Measurements from ENCODE around the gene OCA2.

The OCA2 gene

GRCh38 chr15:28044121-28044672 is 54.9 kb downstream of the OCA2 start:
- no peak overlapping the region for H3K4me3 ChIP-seq (ENCODE audit: low read depth, low read length)
- no peak for DNase-seq (ENCODE audit: low read depth, low spot score)
- no peak for TF ChIP-seq CTCF (IDR thresholded peaks at IDR 0.05; ENCODE audit: low read depth, low read length)
- in situ Hi-C loops (cut with HindIII; ENCODE audit: low sequenced_read_pairs): no loop called here

GRCh38 chr15:28043691-28044091 is 55.4 kb downstream of the OCA2 start:
- TF ChIP-seq CTCF (IDR thresholded peaks at IDR 0.05; ENCODE audit: low read depth, low read length): no peak
- no peak for DNase-seq (ENCODE audit: low read depth, low spot score)
- H3K4me3 ChIP-seq (ENCODE audit: low read depth, low read length): no peak overlapping the region
- in situ Hi-C loops (cut with HindIII; ENCODE audit: low sequenced_read_pairs): no loop called here

- no peak for TF ChIP-seq CTCF (IDR thresholded peaks at IDR 0.05; ENCODE audit: low read depth, low read length)
- in situ Hi-C loops (cut with HindIII; ENCODE audit: low sequenced_read_pairs): no loop called here
- H3K4me3 ChIP-seq (ENCODE audit: low read depth, low read length): no peak overlapping the region
- DNase-seq (ENCODE audit: low read depth, low spot score): no peak
These were observed 61.0 kb downstream of the OCA2 start for GRCh38 chr15:28037969-28038590.

- no peak for TF ChIP-seq CTCF (IDR thresholded peaks at IDR 0.05; ENCODE audit: low read depth, low read length)
- DNase-seq (ENCODE audit: low read depth, low spot score): no peak
- no peak overlapping the region for H3K4me3 ChIP-seq (ENCODE audit: low read depth, low read length)
- in situ Hi-C loops (cut with HindIII; ENCODE audit: low sequenced_read_pairs): no loop called here
These were observed 65.7 kb downstream of the OCA2 start for GRCh38 chr15:28033443-28033842.

- H3K4me3 ChIP-seq (ENCODE audit: low read depth, low read length): no peak overlapping the region
- in situ Hi-C loops (cut with HindIII; ENCODE audit: low sequenced_read_pairs): no loop called here
- no peak for DNase-seq (ENCODE audit: low read depth, low spot score)
- no peak for TF ChIP-seq CTCF (IDR thresholded peaks at IDR 0.05; ENCODE audit: low read depth, low read length)
These were observed 68.3 kb downstream of the OCA2 start for GRCh38 chr15:28030801-28031200.

- no peak for DNase-seq (ENCODE audit: low read depth, low spot score)
- no peak for TF ChIP-seq CTCF (IDR thresholded peaks at IDR 0.05; ENCODE audit: low read depth, low read length)
- in situ Hi-C loops (cut with HindIII; ENCODE audit: low sequenced_read_pairs): no loop called here
- H3K4me3 ChIP-seq (ENCODE audit: low read depth, low read length): no peak overlapping the region
These were observed 71.4 kb downstream of the OCA2 start for GRCh38 chr15:28027714-28028076.
